Astrocyte (in vitro differentiated cells and primary cell): ENCODE results near the gene CCDC61. TPM values are rescaled to one million over a fixed set of nuclear protein-coding genes. Genes with fewer than 3 reads are reported as not detected.
A peak's percentile ranks its signal among the peaks of the same experiment; 100 is the strongest.

ENCODE experiments used
- DNase-seq: peaks from one replicate; pipeline ENCODE4 v3.0.0-alpha.2; 2010; ENCODE audit warnings: low read depth
- FAIRE-seq: peaks from 2 replicates; lab custom pipeline; 2011; peaks lifted over from hg19 to GRCh38; lab: Jason Lieb, UNC
- H2AFZ ChIP-seq: 2 replicates; pipeline ENCODE4 v1.6.0; 2012; ENCODE audit warnings: low read depth, low read length, inconsistent platforms
- H3K27ac ChIP-seq: 2 replicates; pipeline ENCODE4 v1.5.1; 2011; ENCODE audit warnings: low read depth, low read length, inconsistent platforms
- H3K27me3 ChIP-seq: 2 replicates; pipeline ENCODE4 v1.6.0; 2011; ENCODE audit warnings: low read length, inconsistent platforms; ENCODE audit not compliant: insufficient read depth
- H3K36me3 ChIP-seq: 2 replicates; pipeline ENCODE4 v1.5.1; 2011; ENCODE audit warnings: low read length, inconsistent platforms; ENCODE audit not compliant: insufficient read depth
- H3K4me1 ChIP-seq: 2 replicates; pipeline ENCODE4 v1.5.1; 2011; ENCODE audit warnings: low read length, inconsistent platforms; ENCODE audit not compliant: insufficient read depth
- H3K4me2 ChIP-seq: 2 replicates; pipeline ENCODE4 v1.6.0; 2012; ENCODE audit warnings: low read length, inconsistent platforms
- H3K4me3 ChIP-seq: 2 replicates; pipeline ENCODE4 v1.5.1; 2011; ENCODE audit warnings: low read depth, mild to moderate bottlenecking, low read length, inconsistent platforms; ENCODE audit not compliant: insufficient read depth
- H3K79me2 ChIP-seq: 2 replicates; pipeline ENCODE4 v1.6.0; 2012; ENCODE audit warnings: mild to moderate bottlenecking, low read length, inconsistent platforms; ENCODE audit not compliant: insufficient read depth
- H3K9ac ChIP-seq: 2 replicates; pipeline ENCODE4 v1.6.0; 2012; ENCODE audit warnings: mild to moderate bottlenecking, low read length, inconsistent platforms
- H3K9me3 ChIP-seq: 2 replicates; pipeline ENCODE4 v1.5.1; 2012; ENCODE audit warnings: low read depth, mild to moderate bottlenecking, low read length, inconsistent platforms; ENCODE audit not compliant: insufficient read depth
- H4K20me1 ChIP-seq: 2 replicates; pipeline ENCODE4 v1.6.0; 2012; ENCODE audit warnings: low read length, inconsistent platforms; ENCODE audit not compliant: insufficient read depth
- H3K27ac Mint-ChIP-seq: one replicate; pipeline ENCODE4 v1.8.0; 2021; ENCODE audit warnings: mild to moderate bottlenecking, mixed read lengths; ENCODE audit not compliant: unreplicated experiment
- H3K27me3 Mint-ChIP-seq: one replicate; pipeline ENCODE4 v1.8.0; 2021; ENCODE audit warnings: low read depth, mixed read lengths; ENCODE audit not compliant: unreplicated experiment
- H3K36me3 Mint-ChIP-seq: one replicate; pipeline ENCODE4 v1.8.0; 2021; ENCODE audit warnings: low read depth, mixed read lengths; ENCODE audit not compliant: unreplicated experiment
- H3K4me1 Mint-ChIP-seq: one replicate; pipeline ENCODE4 v1.8.0; 2021; ENCODE audit warnings: low read depth, mixed read lengths; ENCODE audit not compliant: unreplicated experiment
- H3K4me3 Mint-ChIP-seq: one replicate; pipeline ENCODE4 v1.8.0; 2021; ENCODE audit warnings: mild to moderate bottlenecking, moderate library complexity, mixed read lengths; ENCODE audit not compliant: unreplicated experiment
- H3K9me3 Mint-ChIP-seq: one replicate; pipeline ENCODE4 v1.8.0; 2021; ENCODE audit warnings: mild to moderate bottlenecking, mixed read lengths; ENCODE audit not compliant: unreplicated experiment
- CTCF ChIP-seq: IDR thresholded peaks from 2 replicates; pipeline ENCODE4 v1.5.1; 2011; ENCODE audit warnings: low read depth, mild to moderate bottlenecking, inconsistent platforms, low read length, moderate library complexity; ENCODE audit not compliant: insufficient read depth
- EZH2 ChIP-seq: IDR thresholded peaks from 2 replicates; pipeline ENCODE4 v1.6.1; 2012; ENCODE audit warnings: mild to moderate bottlenecking, low read length, inconsistent platforms; ENCODE audit not compliant: insufficient read depth
- total RNA-seq: library from RNA; stranded (reverse); gene quantifications from 2 replicates; pipeline ENCODE4 v1.2.1, GENCODE V29; 2021

The CCDC61 gene
- total RNA-seq, 1 donor from 2014 or later, result 6.6 TPM

DNA sequence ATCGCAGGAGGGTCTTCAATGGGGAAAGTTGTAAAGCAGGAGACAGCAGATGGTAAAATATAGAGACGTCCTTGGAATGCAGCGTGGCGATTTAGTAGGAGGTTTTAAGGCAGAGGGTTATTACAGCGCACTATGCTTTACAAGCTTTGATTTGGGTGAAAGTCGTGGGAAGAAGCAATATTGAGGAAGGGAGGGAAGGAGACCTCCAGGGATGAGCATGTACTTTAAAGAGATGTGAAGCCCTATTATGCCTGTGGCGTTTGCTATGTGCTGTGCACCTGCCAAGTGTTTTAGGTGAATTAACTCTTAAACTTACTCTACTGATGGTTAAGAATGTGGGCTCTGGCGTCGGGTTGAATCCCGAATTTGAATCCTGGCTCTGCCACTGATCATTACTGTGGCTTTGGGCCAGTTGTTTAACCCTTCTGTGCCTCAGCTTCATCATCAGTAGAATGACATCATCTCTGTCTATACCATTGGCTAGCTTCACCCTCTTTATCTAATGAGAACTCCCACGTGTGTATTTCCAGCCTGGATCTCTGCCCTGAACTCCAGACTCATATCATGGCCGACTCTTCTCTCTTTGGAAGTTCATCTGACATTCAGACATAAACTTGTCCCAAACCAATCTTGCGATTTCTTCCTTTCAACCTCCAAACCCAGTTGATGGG is 583 bp downstream of the CCDC61 start:
- no peaks in the 10 kb centered on the region for H3K9me3 Mint-ChIP-seq
- H3K4me1 Mint-ChIP-seq, result peaks cover 20% of the 10 kb centered on the region
- Histone ChIP-seq H3K4me1 (peaks cover 8% of the 10 kb centered on the region), H3K4me2 (peak overlapping the region; percentile 89), H3K27ac (peak overlapping the region; percentile 66), H3K79me2 (peaks cover 24% of the 10 kb centered on the region), H2AFZ (peak overlapping the region; percentile 75), H3K9ac (peak overlapping the region; percentile 96), H4K20me1 (peaks cover 33% of the 10 kb centered on the region), H3K4me3 (peak overlapping the region; percentile 98), H3K36me3 (no peaks in the 10 kb centered on the region), H3K9me3 (no peaks in the 10 kb centered on the region), H3K27me3 (no peaks in the 10 kb centered on the region)
- H3K4me3 Mint-ChIP-seq, result no peak overlapping the region
- TF ChIP-seq EZH2 (no peak), CTCF (no peak)
- FAIRE-seq (no peak), DNase-seq (peak; percentile 51)
- H3K36me3 Mint-ChIP-seq, result peaks cover 8% of the 10 kb centered on the region
- no peaks in the 10 kb centered on the region for H3K27me3 Mint-ChIP-seq
- no peak overlapping the region for H3K27ac Mint-ChIP-seq

GRCh38 chr19:45996933-45997332 is 1.7 kb downstream of the CCDC61 start:
- Histone ChIP-seq H3K9ac (no peak overlapping the region), H3K4me2 (no peak overlapping the region), H3K36me3 (no peaks in the 10 kb centered on the region), H3K27ac (no peak overlapping the region), H3K27me3 (no peaks in the 10 kb centered on the region), H4K20me1 (peaks cover 37% of the 10 kb centered on the region), H3K79me2 (peaks cover 24% of the 10 kb centered on the region), H3K9me3 (no peaks in the 10 kb centered on the region), H2AFZ (no peak overlapping the region), H3K4me1 (peaks cover 8% of the 10 kb centered on the region), H3K4me3 (no peak overlapping the region)
- Mint-ChIP-seq H3K4me3 (peak overlapping the region; percentile 75), H3K27me3 (no peaks in the 10 kb centered on the region), H3K36me3 (peaks cover 8% of the 10 kb centered on the region), H3K4me1 (peaks cover 20% of the 10 kb centered on the region), H3K27ac (no peak overlapping the region), H3K9me3 (no peaks in the 10 kb centered on the region)
- DNase-seq (no peak), FAIRE-seq (no peak)
- TF ChIP-seq EZH2 (no peak), CTCF (no peak)

DNA sequence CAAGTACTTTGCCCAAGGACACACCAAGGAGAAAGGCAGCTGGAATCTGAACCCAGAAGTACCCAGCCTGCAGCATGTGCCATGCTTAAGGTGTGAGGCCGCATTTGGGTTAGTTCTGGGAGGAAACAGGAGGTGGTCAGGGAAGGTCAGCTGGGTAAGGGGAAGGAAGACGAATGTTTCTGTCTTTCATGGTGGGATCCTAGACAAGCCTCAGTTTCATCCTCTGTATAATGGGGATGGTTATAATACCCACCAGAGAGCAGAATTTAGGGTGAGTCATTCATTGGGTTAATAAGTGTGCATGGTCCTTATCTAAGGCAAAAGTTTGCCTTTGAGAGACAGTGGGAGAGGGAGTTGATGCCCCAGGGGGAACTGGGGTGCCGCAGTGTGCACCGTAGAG is 3.6 kb downstream of the CCDC61 start:
- no peak overlapping the region for H3K4me2 ChIP-seq
- no peak overlapping the region for H2AFZ ChIP-seq
- DNase-seq (no peak), FAIRE-seq (no peak)
- peaks cover 8% of the 10 kb centered on the region for H3K36me3 Mint-ChIP-seq
- H3K9me3 ChIP-seq, result no peaks in the 10 kb centered on the region
- H4K20me1 ChIP-seq, result peaks cover 43% of the 10 kb centered on the region
- no peak for TF ChIP-seq CTCF
- TF ChIP-seq EZH2, result no peak
- H3K4me3 ChIP-seq, result no peak overlapping the region
- no peak overlapping the region for H3K9ac ChIP-seq
- no peak overlapping the region for H3K4me3 Mint-ChIP-seq
- peaks cover 8% of the 10 kb centered on the region for H3K4me1 ChIP-seq
- H3K4me1 Mint-ChIP-seq, result peaks cover 20% of the 10 kb centered on the region
- H3K79me2 ChIP-seq, result peaks cover 24% of the 10 kb centered on the region
- H3K27ac ChIP-seq, result no peak overlapping the region
- no peaks in the 10 kb centered on the region for H3K27me3 Mint-ChIP-seq
- H3K27ac Mint-ChIP-seq, result no peak overlapping the region
- H3K27me3 ChIP-seq, result no peaks in the 10 kb centered on the region
- H3K9me3 Mint-ChIP-seq, result no peaks in the 10 kb centered on the region
- no peaks in the 10 kb centered on the region for H3K36me3 ChIP-seq
